B cell (primary cell): ENCODE data around the gene GORASP1. TPM values are rescaled to one million over a fixed set of nuclear protein-coding genes. Genes with fewer than 3 reads are reported as not detected.
A peak's percentile ranks its signal among the peaks of the same experiment; 100 is the strongest.

Experiments
- ATAC-seq: fragments of 200-7000 bp; cut with Tn5 transposase; one replicate; pipeline ENCODE4 v1.10.0; 2021; ENCODE audit warnings: low read depth, mild to moderate bottlenecking, moderate number of reproducible peaks, moderate library complexity
- CTCF ChIA-PET: fragments of 350-600 bp; sonication (Branson Sonifier 250); formaldehyde crosslinking; loops from one replicate; lab custom pipeline; 2021; ENCODE audit warnings: antibody characterized with exemption, inconsistent platforms; lab: Charles Lee
- POLR2A ChIA-PET: fragments of 350-600 bp; sonication (Branson Sonifier 250); formaldehyde crosslinking; loops from one replicate; lab custom pipeline; 2021; ENCODE audit warnings: antibody characterized with exemption; lab: Charles Lee
- DNase-seq: peaks from one replicate; pipeline ENCODE4 v3.0.0; 2013
- H2AFZ ChIP-seq: 2 replicates; pipeline ENCODE4 v1.6.1; 2012; ENCODE audit warnings: mild to moderate bottlenecking, low read depth, low read length; ENCODE audit not compliant: insufficient read depth, poor library complexity, severe bottlenecking
- H3K27ac ChIP-seq, 2 donors: 1 replicate in 1 of 2; 2 replicates in 1 of 2; pipeline ENCODE4 v1.5.1; 2012 to 2013; ENCODE audit warnings: low read length in 2 of 2, mild to moderate bottlenecking in 2 of 2, moderate library complexity in 1 of 2
- H3K27me3 ChIP-seq, 4 experiments: fragments of 200-600 bp in 1 of 4; sonication (generic) in 1 of 4; replicated peaks in 1 of 4; 1 replicate in 2 of 4; 2 replicates in 2 of 4; pipeline versions ENCODE4 v1.6.1 to v1.7.0; 2013 to 2016; ENCODE audit warnings: low read length in 3 of 4, mild to moderate bottlenecking in 2 of 4, mixed read lengths in 1 of 4, moderate library complexity in 1 of 4; ENCODE audit not compliant: insufficient read depth in 4 of 4, control insufficient read depth in 3 of 4; ENCODE audit errors: control extremely low read depth in 1 of 4
- H3K36me3 ChIP-seq, 2 experiments: replicated peaks in 1 of 2; 1 replicate in 1 of 2; 2 replicates in 1 of 2; pipeline versions ENCODE4 v1.6.1 to v1.7.1; 2013; ENCODE audit warnings: low read length in 1 of 2; ENCODE audit not compliant: insufficient read depth in 2 of 2, control insufficient read depth in 1 of 2; ENCODE audit errors: control extremely low read depth in 1 of 2, extremely low read depth in 1 of 2
- H3K4me1 ChIP-seq, 2 donors: fragments of 200-600 bp in 1 of 2; sonication (generic) in 1 of 2; 1 replicate in 1 of 2; 2 replicates in 1 of 2; pipeline versions ENCODE4 v1.5.1 to v1.6.1; 2013 to 2017; ENCODE audit warnings: low read length in 2 of 2; ENCODE audit not compliant: control insufficient read depth in 2 of 2, insufficient read depth in 2 of 2
- H3K4me2 ChIP-seq: replicated peaks from 2 replicates; pipeline ENCODE3; 2012; ENCODE audit warnings: mild to moderate bottlenecking, low read depth, low read length; ENCODE audit not compliant: poor library complexity, severe bottlenecking
- H3K4me3 ChIP-seq, 5 experiments: fragments of 200-600 bp in 1 of 5; sonication (generic) in 1 of 5; 1 replicate in 3 of 5; 2 replicates in 2 of 5; pipeline versions ENCODE4 v1.5.1 to v1.7.0; 2011 to 2016; ENCODE audit warnings: low read length in 4 of 5, mild to moderate bottlenecking in 4 of 5, low read depth in 2 of 5, control low read depth in 1 of 5, moderate library complexity in 1 of 5; ENCODE audit not compliant: insufficient read depth in 1 of 5; ENCODE audit errors: control extremely low read depth in 1 of 5, extremely low read depth in 1 of 5
- H3K79me2 ChIP-seq: fragments of 200-600 bp; sonication (generic); one replicate; pipeline ENCODE4 v1.6.0; 2016; ENCODE audit warnings: low read length; ENCODE audit not compliant: control insufficient read depth, insufficient read depth
- H3K9ac ChIP-seq: fragments of 200-600 bp; sonication (generic); 2 replicates; pipeline ENCODE4 v1.6.1; 2017; ENCODE audit warnings: mild to moderate bottlenecking, low read length, moderate library complexity
- H3K9me3 ChIP-seq, 3 donors: one replicate each; pipeline versions ENCODE4 v1.6.1 to v1.7.1; 2013; ENCODE audit warnings: low read length in 2 of 3; ENCODE audit not compliant: control insufficient read depth in 2 of 3, insufficient read depth in 1 of 3; ENCODE audit errors: control extremely low read depth in 1 of 3
- H4K20me1 ChIP-seq: 2 replicates; pipeline ENCODE4 v1.6.0; 2012; ENCODE audit warnings: mild to moderate bottlenecking, low read length; ENCODE audit not compliant: insufficient read depth, control insufficient read depth, poor library complexity, severe bottlenecking
- H3K27ac Mint-ChIP-seq: one replicate; pipeline ENCODE4 v1.8.0; 2021; ENCODE audit warnings: mixed read lengths
- H3K27me3 Mint-ChIP-seq: one replicate; pipeline ENCODE4 v1.8.0; 2021; ENCODE audit warnings: mixed read lengths
- H3K4me1 Mint-ChIP-seq: one replicate; pipeline ENCODE4 v1.8.0; 2021; ENCODE audit warnings: mixed read lengths
- H3K4me3 Mint-ChIP-seq: one replicate; pipeline ENCODE4 v1.8.0; 2021; ENCODE audit warnings: mixed read lengths
- H3K9me3 Mint-ChIP-seq: one replicate; pipeline ENCODE4 v1.8.0; 2022; ENCODE audit warnings: mixed read lengths; ENCODE audit not compliant: insufficient read depth
- CTCF ChIP-seq: fragments of 200-600 bp; IDR thresholded peaks from one replicate; pipeline ENCODE4 v1.8.0; 2022; ENCODE audit warnings: antibody characterized with exemption, mild to moderate bottlenecking
- EZH2 ChIP-seq: IDR thresholded peaks from 2 replicates; pipeline ENCODE4 v1.6.1; 2012; ENCODE audit warnings: borderline replicate concordance, low read depth, mild to moderate bottlenecking, moderate library complexity, low read length; ENCODE audit not compliant: insufficient read depth, poor library complexity, severe bottlenecking
- WGBS: methylation state at CpG from one replicate; pipeline ENCODE4 v1.1.5; 2013; ENCODE audit warnings: missing lambda C conversion rate; ENCODE audit not compliant: insufficient coverage; 5-methylcytosine and 5-hydroxymethylcytosine counted together
- intact Hi-C: fragments of 100-400 bp; cut with micrococcal nuclease; formaldehyde crosslinking; loops from one replicate; pipeline ENCODE4 v1.10.0; 2022
- polyA plus RNA-seq: library from polyadenylated mRNA; depleted of rRNA; stranded (reverse); fragments of >200 nt; gene quantifications from 2 replicates; pipeline ENCODE4 v1.2.3, GENCODE V29; 2012
- total RNA-seq, 2 donors: library from RNA; stranded (reverse); fragments of 120-200 nt in 1 of 2; gene quantifications; 1 replicate in 1 of 2; 2 replicates in 1 of 2; pipeline versions ENCODE4 v1.2.3 to v1.2.4, GENCODE V29; 2013 to 2022

GORASP1 gene
- total and polyA plus RNA-seq, 2 donors (not counting 1 experiment from before 2014, with no cell fraction given) = 81.7 to 84.0 TPM

- no peak overlapping the region for H2AFZ ChIP-seq
- H3K79me2 ChIP-seq = peaks cover 8% of the 10 kb centered on the region
- Mint-ChIP-seq H3K27me3 (no peaks in the 10 kb centered on the region), H3K4me1 (peaks cover 20% of the 10 kb centered on the region), H3K4me3 (no peak overlapping the region), H3K9me3 (no peaks in the 10 kb centered on the region), H3K27ac (peak overlapping the region; percentile 34)
- peaks cover 0 to 54% of the 10 kb centered on the region in 2 experiments for H3K36me3 ChIP-seq
- H4K20me1 ChIP-seq = peaks cover 24% of the 10 kb centered on the region
- 96% methylated on average over 18 of the region's 18 CpGs for WGBS
- TF ChIP-seq CTCF (no peak), EZH2 (no peak)
- no peak overlapping the region for H3K4me2 ChIP-seq
- peaks cover 20 to 21% of the 10 kb centered on the region in 2 donors for H3K4me1 ChIP-seq
- no peak overlapping the region for H3K4me3 ChIP-seq
- intact Hi-C loops = no loop called here
- DNase-seq = no peak
- ChIA-PET POLR2A (no interaction called here), CTCF (interaction anchor here (0.9 to 1.7 kb wide), 2 partner anchors 12 to 151 kb away, joined by 3 to 6 read pairs; no protein-coding TSS in a partner anchor)
- no peak overlapping the region for H3K9ac ChIP-seq
- H3K27me3 ChIP-seq = no peaks in the 10 kb centered on the region
- ATAC-seq = no peak
- no peaks in the 10 kb centered on the region for H3K9me3 ChIP-seq
- H3K27ac ChIP-seq = no peak overlapping the region
Observed at GRCh38 chr3:39137435-39137936, 30.1 kb upstream of the GORASP1 start.

GRCh38 chr3:39136533-39137434 is 29.4 kb upstream of the GORASP1 start:
- Mint-ChIP-seq H3K4me3 (no peak overlapping the region), H3K27ac (peak overlapping the region; percentile 50), H3K27me3 (no peaks in the 10 kb centered on the region), H3K4me1 (peaks cover 14% of the 10 kb centered on the region), H3K9me3 (no peaks in the 10 kb centered on the region)
- Histone ChIP-seq H3K4me3 (no peak overlapping the region), H3K79me2 (peaks cover 1% of the 10 kb centered on the region), H3K36me3 (peaks cover 0 to 51% of the 10 kb centered on the region in 2 experiments), H3K27me3 (no peaks in the 10 kb centered on the region), H3K27ac (no peak overlapping the region), H4K20me1 (peaks cover 17% of the 10 kb centered on the region), H3K4me2 (no peak overlapping the region), H2AFZ (no peak overlapping the region), H3K4me1 (peaks cover 13 to 14% of the 10 kb centered on the region in 2 donors), H3K9me3 (no peaks in the 10 kb centered on the region), H3K9ac (no peak overlapping the region)
- no peak for ATAC-seq
- ChIA-PET POLR2A (interaction anchor here (1.1 kb wide), 1 partner anchor 12 kb away, joined by 4 read pairs; no protein-coding TSS in a partner anchor), CTCF (interaction anchor here (0.9 to 1.7 kb wide), 2 partner anchors 11 to 151 kb away, joined by 3 to 6 read pairs; no protein-coding TSS in a partner anchor)
- WGBS = 92% methylated on average over 20 of the region's 21 CpGs
- TF ChIP-seq CTCF (no peak), EZH2 (no peak)
- no peak for DNase-seq
- intact Hi-C loops = no loop called here
